ENCODE data around the gene IRX3. TPM values are rescaled to one million over a fixed set of nuclear protein-coding genes. Genes with fewer than 3 reads are reported as not detected.

Gene IRX3
- total and polyA plus RNA-seq, 4 donors, result 25.6 to 84.2 (median 56.8) TPM

DNA sequence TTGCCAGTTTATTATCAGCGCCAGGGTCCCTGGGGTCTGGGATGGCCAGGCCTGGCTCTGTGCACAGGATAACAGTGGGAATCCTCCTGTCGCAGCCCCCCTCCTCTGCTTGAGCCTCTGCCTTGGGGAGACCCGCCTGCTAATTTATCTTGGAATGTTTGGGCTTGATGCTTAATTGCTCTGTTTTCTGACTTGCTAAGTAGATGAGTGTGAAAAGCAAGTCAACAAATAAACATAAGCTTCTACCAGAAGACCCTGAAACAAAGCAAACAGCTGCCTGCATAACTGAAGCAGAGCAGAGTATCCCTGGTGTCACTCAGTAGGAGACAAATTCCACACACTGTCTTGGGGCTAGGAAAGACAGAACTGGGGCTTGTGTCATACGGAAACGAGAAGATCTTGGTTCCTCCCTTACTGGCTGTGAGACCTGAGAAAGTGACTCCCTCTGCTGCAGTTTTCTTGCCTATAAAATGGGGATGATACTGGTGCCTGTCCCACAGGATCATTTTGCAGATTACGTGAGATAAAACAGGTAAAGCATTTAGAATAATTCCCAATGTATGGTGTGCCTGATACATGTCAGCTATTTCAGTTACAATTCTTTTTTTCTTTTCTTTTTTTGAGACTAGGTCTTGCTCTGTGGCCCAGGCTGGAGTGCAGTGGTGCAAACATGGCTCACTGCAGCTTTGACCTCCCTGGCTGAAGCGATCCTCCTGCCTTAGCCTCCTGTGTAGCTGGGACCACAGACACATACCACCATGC lies 44.8 kb upstream of the IRX3 start:
- DNase-seq, result no peak
- ATAC-seq (ENCODE audit: insufficient read depth, low FRiP score), result no peak
- Histone ChIP-seq H3K27me3 (ENCODE audit: control insufficient read depth in 3 of 3, insufficient read depth in 3 of 3, low read length in 2 of 3) (peaks cover 0 to 8% (median 3%) of the 10 kb centered on the region in 3 donors), H3K9me3 (ENCODE audit: control insufficient read depth in 4 of 4, insufficient read depth in 3 of 4, low read length in 3 of 4) (peaks cover 0 to 4% (median 0%) of the 10 kb centered on the region in 4 donors), H3K9ac (ENCODE audit: insufficient read depth in 1 of 2, low read length in 2 of 2) (no peak overlapping the region), H3K4me1 (ENCODE audit: control insufficient read depth in 5 of 5, insufficient read depth in 5 of 5, low read length in 5 of 5) (peaks cover 0 to 5% (median 2%) of the 10 kb centered on the region in 5 donors), H3K4me3 (no peak overlapping the region), H3K27ac (ENCODE audit: low read depth in 1 of 2, low read length in 1 of 2) (no peak overlapping the region), H3K36me3 (ENCODE audit: control insufficient read depth in 4 of 4, insufficient read depth in 4 of 4, low read length in 4 of 4) (no peaks in the 10 kb centered on the region)
- 58 to 68% methylated on average over 7 of the region's 7 CpGs for WGBS, 2 donors
- TF ChIP-seq CTCF (IDR thresholded peaks at IDR 0.05; ENCODE audit: control extremely low read depth, extremely low read depth), result no peak

- Histone ChIP-seq H3K36me3 (ENCODE audit: control insufficient read depth in 4 of 4, insufficient read depth in 4 of 4, low read length in 4 of 4) (no peaks in the 10 kb centered on the region), H3K4me1 (ENCODE audit: control insufficient read depth in 5 of 5, insufficient read depth in 5 of 5, low read length in 5 of 5) (peaks cover 0 to 7% (median 0%) of the 10 kb centered on the region in 5 donors), H3K9me3 (ENCODE audit: control insufficient read depth in 4 of 4, insufficient read depth in 3 of 4, low read length in 3 of 4) (peaks cover 0 to 4% (median 0%) of the 10 kb centered on the region in 4 donors), H3K27ac (ENCODE audit: low read depth in 1 of 2, low read length in 1 of 2) (no peak overlapping the region), H3K9ac (ENCODE audit: insufficient read depth in 1 of 2, low read length in 2 of 2) (no peak overlapping the region), H3K4me3 (no peak overlapping the region), H3K27me3 (ENCODE audit: control insufficient read depth in 3 of 3, insufficient read depth in 3 of 3, low read length in 2 of 3) (peaks cover 0 to 8% (median 0%) of the 10 kb centered on the region in 3 donors)
- TF ChIP-seq CTCF (IDR thresholded peaks at IDR 0.05; ENCODE audit: control extremely low read depth, extremely low read depth), result no peak
- DNase-seq (no peak), ATAC-seq (ENCODE audit: insufficient read depth, low FRiP score) (no peak)
- 66 to 73% methylated on average over 5 of the region's 5 CpGs for WGBS, 2 donors
These were observed 41.0 kb upstream of the IRX3 start for GRCh38 chr16:54327609-54328008.

DNA sequence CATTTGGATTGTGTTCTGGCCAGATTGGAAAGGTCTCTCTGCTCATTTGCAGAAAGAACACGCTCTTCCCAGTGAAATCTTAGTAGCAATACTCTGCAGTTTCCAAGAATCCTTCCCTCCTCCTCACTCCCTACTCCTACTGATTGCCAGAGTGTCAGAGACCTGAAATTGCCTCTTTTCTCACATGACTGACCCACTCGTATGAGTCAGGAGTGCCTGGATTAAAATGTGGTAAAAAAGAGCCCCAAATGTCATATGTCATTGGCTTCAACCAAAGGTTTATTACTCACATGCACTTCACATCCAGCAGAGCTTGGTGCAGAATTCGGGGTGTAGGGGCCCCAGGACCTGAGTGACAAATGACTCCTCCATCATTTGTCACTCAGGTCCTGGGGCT lies 39.7 kb upstream of the IRX3 start:
- peaks cover 0 to 8% (median 0%) of the 10 kb centered on the region in 3 donors for H3K27me3 ChIP-seq (ENCODE audit: control insufficient read depth in 3 of 3, insufficient read depth in 3 of 3, low read length in 2 of 3)
- no peak overlapping the region for H3K9ac ChIP-seq (ENCODE audit: insufficient read depth in 1 of 2, low read length in 2 of 2)
- H3K9me3 ChIP-seq (ENCODE audit: control insufficient read depth in 4 of 4, insufficient read depth in 3 of 4, low read length in 3 of 4), result peaks cover 0 to 2% (median 0%) of the 10 kb centered on the region in 4 donors
- DNase-seq, result no peak
- ATAC-seq (ENCODE audit: insufficient read depth, low FRiP score), result peak; percentile 45
- 69 to 71% methylated on average over 3 of the region's 3 CpGs for WGBS, 2 donors
- H3K27ac ChIP-seq (ENCODE audit: low read depth in 1 of 2, low read length in 1 of 2), result no peak overlapping the region
- H3K4me3 ChIP-seq, result no peak overlapping the region
- no peaks in the 10 kb centered on the region for H3K36me3 ChIP-seq (ENCODE audit: control insufficient read depth in 4 of 4, insufficient read depth in 4 of 4, low read length in 4 of 4)
- no peak for TF ChIP-seq CTCF (IDR thresholded peaks at IDR 0.05; ENCODE audit: control extremely low read depth, extremely low read depth)
- H3K4me1 ChIP-seq (ENCODE audit: control insufficient read depth in 5 of 5, insufficient read depth in 5 of 5, low read length in 5 of 5), result peaks cover 0 to 7% (median under 1%) of the 10 kb centered on the region in 5 donors

Data from lung (tissue), 12 donors.